WTC11 (cell line): ENCODE results near the gene ELAC2. TPM values are rescaled to one million over a fixed set of nuclear protein-coding genes. Genes with fewer than 3 reads are reported as not detected.

ENCODE experiments used
- ATAC-seq: fragments of 200-7000 bp; cut with Tn5 transposase; 2 replicates; pipeline ENCODE4 v1.10.0; 2021; ENCODE audit warnings: mild to moderate bottlenecking, moderate library complexity
- CTCF ChIA-PET: fragments of 300-600 bp; sonication (Branson Sonifier 250); formaldehyde crosslinking; loops from one replicate; lab custom pipeline; 2021; ENCODE audit warnings: antibody characterized with exemption; lab: Charles Lee
- POLR2A ChIA-PET: fragments of 350-600 bp; sonication (Branson Sonifier 250); formaldehyde crosslinking; loops from one replicate; lab custom pipeline; 2021; ENCODE audit warnings: antibody characterized with exemption; lab: Charles Lee
- DNase-seq: peaks from one replicate; pipeline ENCODE4 v3.0.0; 2021; ENCODE audit warnings: low spot score
- H3K27ac Mint-ChIP-seq: 2 replicates; pipeline ENCODE4 v1.8.0; 2021; ENCODE audit warnings: mixed read lengths
- H3K27me3 Mint-ChIP-seq: 2 replicates; pipeline ENCODE4 v1.8.0; 2021; ENCODE audit warnings: low read depth, mild to moderate bottlenecking, moderate library complexity, mixed read lengths
- H3K36me3 Mint-ChIP-seq: 2 replicates; pipeline ENCODE4 v1.8.0; 2021; ENCODE audit warnings: mixed read lengths
- H3K4me1 Mint-ChIP-seq: 2 replicates; pipeline ENCODE4 v1.8.0; 2022; ENCODE audit warnings: mixed read lengths
- H3K4me3 Mint-ChIP-seq: 2 replicates; pipeline ENCODE4 v1.8.0; 2021; ENCODE audit warnings: mild to moderate bottlenecking, moderate library complexity, mixed read lengths
- H3K9me3 Mint-ChIP-seq: 2 replicates; pipeline ENCODE4 v1.8.0; 2021; ENCODE audit warnings: mixed read lengths
- AFF4 ChIP-seq: sonication (generic); formaldehyde crosslinking; IDR thresholded peaks from 2 replicates; pipeline ENCODE4 v1.8.1; 2023; ENCODE audit warnings: mild to moderate bottlenecking, missing genetic modification reagents, borderline replicate concordance
- CREB1 ChIP-seq: sonication (generic); formaldehyde crosslinking; IDR thresholded peaks from 2 replicates; pipeline ENCODE4 v1.8.0; 2023; ENCODE audit warnings: mild to moderate bottlenecking, missing genetic modification reagents
- E2F4 ChIP-seq: sonication (generic); formaldehyde crosslinking; IDR thresholded peaks from 2 replicates; pipeline ENCODE4 v1.8.1; 2022; ENCODE audit warnings: low read depth, mild to moderate bottlenecking, moderate library complexity, missing genetic modification reagents, borderline replicate concordance
- E2F5 ChIP-seq: sonication (generic); formaldehyde crosslinking; IDR thresholded peaks from 2 replicates; pipeline ENCODE4 v1.8.1; 2022; ENCODE audit warnings: mild to moderate bottlenecking, moderate library complexity, missing genetic modification reagents
- ERG ChIP-seq: fragments of 250-450 bp; sonication (Bioruptor Pico); IDR thresholded peaks from 2 replicates; pipeline ENCODE4 v1.8.0; 2021; ENCODE audit warnings: mild to moderate bottlenecking
- FOXK1 ChIP-seq: sonication (generic); formaldehyde crosslinking; IDR thresholded peaks from 2 replicates; pipeline ENCODE4 v1.8.0; 2022; ENCODE audit warnings: mild to moderate bottlenecking, moderate library complexity, missing genetic modification reagents
- HMGA2 ChIP-seq: fragments of 250-450 bp; sonication (Bioruptor Pico); IDR thresholded peaks from 2 replicates; pipeline ENCODE4 v1.4.0; 2021; ENCODE audit warnings: mild to moderate bottlenecking, moderate library complexity
- MAX ChIP-seq: sonication (generic); formaldehyde crosslinking; IDR thresholded peaks from 2 replicates; pipeline ENCODE4 v1.8.0; 2022; ENCODE audit warnings: mild to moderate bottlenecking, missing genetic modification reagents
- MYBL2 ChIP-seq: sonication (generic); formaldehyde crosslinking; IDR thresholded peaks from 2 replicates; pipeline ENCODE4 v1.8.1; 2023; ENCODE audit warnings: mild to moderate bottlenecking, moderate library complexity, missing genetic modification reagents
- NR2C2 ChIP-seq: sonication (generic); formaldehyde crosslinking; IDR thresholded peaks from 2 replicates; pipeline ENCODE4 v1.8.0; 2022; ENCODE audit warnings: mild to moderate bottlenecking, missing genetic modification reagents
- PREB ChIP-seq: sonication (generic); formaldehyde crosslinking; IDR thresholded peaks from 2 replicates; pipeline ENCODE4 v1.8.1; 2022; ENCODE audit warnings: mild to moderate bottlenecking, missing genetic modification reagents, moderate library complexity, borderline replicate concordance
- RELA ChIP-seq: sonication (generic); formaldehyde crosslinking; IDR thresholded peaks from 2 replicates; pipeline ENCODE4 v1.8.1; 2022; ENCODE audit warnings: missing genetic modification reagents, mild to moderate bottlenecking, borderline replicate concordance
- SOX15 ChIP-seq: fragments of 250-450 bp; sonication (Bioruptor Pico); IDR thresholded peaks from 2 replicates; pipeline ENCODE4 v1.9.0; 2021; ENCODE audit warnings: mild to moderate bottlenecking
- TCF7 ChIP-seq: sonication (generic); formaldehyde crosslinking; IDR thresholded peaks from 2 replicates; pipeline ENCODE4 v1.8.0; 2022; ENCODE audit warnings: mild to moderate bottlenecking, low read depth, missing genetic modification reagents, moderate library complexity
- TP53 ChIP-seq: sonication (generic); formaldehyde crosslinking; IDR thresholded peaks from 2 replicates; pipeline ENCODE4 v1.8.1; 2023; ENCODE audit warnings: mild to moderate bottlenecking, missing genetic modification reagents
- USF2 ChIP-seq: sonication (generic); formaldehyde crosslinking; IDR thresholded peaks from 2 replicates; pipeline ENCODE4 v1.8.1; 2023; ENCODE audit warnings: mild to moderate bottlenecking, missing genetic modification reagents, moderate library complexity
- ZBTB21 ChIP-seq: sonication (generic); formaldehyde crosslinking; IDR thresholded peaks from 2 replicates; pipeline ENCODE4 v1.8.1; 2023; ENCODE audit warnings: mild to moderate bottlenecking, missing genetic modification reagents, borderline replicate concordance
- ZNF138 ChIP-seq: sonication (generic); formaldehyde crosslinking; conservative IDR thresholded peaks from 2 replicates; pipeline ENCODE4 v1.8.1; 2022; ENCODE audit warnings: mild to moderate bottlenecking, moderate library complexity, missing genetic modification reagents
- ZNF423 ChIP-seq: fragments of 250-450 bp; sonication (Bioruptor Pico); IDR thresholded peaks from 2 replicates; pipeline ENCODE4 v2.1.2; 2022; ENCODE audit warnings: mild to moderate bottlenecking, moderate library complexity
- ZSCAN18 ChIP-seq: fragments of 250-450 bp; sonication (Bioruptor Pico); IDR thresholded peaks from 2 replicates; pipeline ENCODE4 v2.1.2; 2022; ENCODE audit warnings: mild to moderate bottlenecking, moderate library complexity
- total RNA-seq: library from RNA; stranded (reverse); gene quantifications from 3 replicates; pipeline ENCODE4 v1.2.3, GENCODE V29; 2021

The ELAC2 gene
- total RNA-seq, 1 experiment from 2014 or later: 86.9 TPM

- TF ChIP-seq FOXK1 (CRISPR knock-in tag) (0 out of 2 replicates have a peak, but pooled peaks have one; percentile 35), ZNF423 (CRISPR knock-in tag) (0 out of 2 replicates have a peak, but pooled peaks have one; percentile 11), AFF4 (CRISPR knock-in tag) (no peak), ERG (CRISPR knock-in tag) (no peak)
- Mint-ChIP-seq H3K27me3 (no peaks in the 10 kb centered on the region), H3K27ac (no peak overlapping the region), H3K4me3 (peak overlapping the region; percentile 71), H3K9me3 (no peaks in the 10 kb centered on the region), H3K36me3 (no peaks in the 10 kb centered on the region), H3K4me1 (peaks cover 23% of the 10 kb centered on the region)
- ATAC-seq: peak; percentile 57
- DNase-seq: peak; percentile 26
- ChIA-PET CTCF (interaction anchor here (0.5 to 1.7 kb wide), 7 partner anchors 11 to 631 kb away, joined by 3 to 9 read pairs (median 4); no protein-coding TSS in a partner anchor), POLR2A (interaction anchor here (0.8 kb wide), 1 partner anchor 29 kb away, joined by 3 read pairs; no protein-coding TSS in a partner anchor)
Measured at GRCh38 chr17:12973496-12974004, 44.3 kb downstream of the ELAC2 start.

GRCh38 chr17:12967962-12968361 lies 49.9 kb downstream of the ELAC2 start:
- no peak for DNase-seq
- no peaks in the 10 kb centered on the region for H3K27me3 Mint-ChIP-seq
- POLR2A ChIA-PET: interaction anchor here (0.7 kb wide), 1 partner anchor 8 kb away, joined by 4 read pairs; no protein-coding TSS in a partner anchor
- no peak overlapping the region for H3K27ac Mint-ChIP-seq
- H3K4me1 Mint-ChIP-seq: peaks cover 12% of the 10 kb centered on the region
- no peak for ATAC-seq
- CTCF ChIA-PET: no interaction called here
- TF ChIP-seq CREB1 (CRISPR knock-in tag) (no peak), ZSCAN18 (CRISPR knock-in tag) (no peak), RELA (CRISPR knock-in tag) (no peak), PREB (CRISPR knock-in tag) (no peak), ZNF138 (CRISPR knock-in tag) (no peak), ZBTB21 (CRISPR knock-in tag) (no peak), USF2 (no peak), TCF7 (CRISPR knock-in tag) (no peak), E2F4 (no peak), SOX15 (no peak), MAX (no peak), E2F5 (no peak), NR2C2 (CRISPR knock-in tag) (no peak), TP53 (CRISPR knock-in tag) (no peak), HMGA2 (CRISPR knock-in tag) (no peak), MYBL2 (CRISPR knock-in tag) (no peak)
- peaks cover 8% of the 10 kb centered on the region; the same call in 1 of the 2 replicates for H3K36me3 Mint-ChIP-seq
- no peak overlapping the region for H3K4me3 Mint-ChIP-seq
- H3K9me3 Mint-ChIP-seq: no peaks in the 10 kb centered on the region
